Esophagus muscularis mucosa (tissue), 4 donors: Measurements from ENCODE around the gene SHPK.

Experiments used
- CTCF ChIP-seq, 3 experiments: fragments of 200-600 bp in 2 of 3; fragments of 450-650 bp in 1 of 3; sonication (generic) in 2 of 3; IDR thresholded peaks; one replicate each; pipeline ENCODE4 v1.5.1; 2017 to 2019; ENCODE audit warnings: antibody characterized with exemption in 3 of 3, mild to moderate bottlenecking in 2 of 3, moderate library complexity in 1 of 3
- EP300 ChIP-seq: sonication (generic); formaldehyde crosslinking; IDR thresholded peaks from one replicate; pipeline ENCODE4 v1.6.1; 2017; ENCODE audit warnings: antibody characterized with exemption
- POLR2A ChIP-seq: fragments of 450-650 bp; IDR thresholded peaks from one replicate; pipeline ENCODE4 v1.6.1; 2017; ENCODE audit warnings: antibody characterized with exemption, moderate library complexity, mild to moderate bottlenecking, low read depth
- POLR2AphosphoS5 ChIP-seq, 2 donors: sonication (generic); formaldehyde crosslinking; IDR thresholded peaks; one replicate each; pipeline ENCODE4 v1.6.1; 2017; ENCODE audit warnings: antibody characterized with exemption in 2 of 2

GRCh38 chr17:3572231-3572630 is 63.8 kb downstream of the SHPK start:
- TF ChIP-seq CTCF (IDR thresholded peaks at IDR 0.05) (no peak), POLR2A (no peak), EP300 (no peak), POLR2AphosphoS5 (IDR thresholded peaks at IDR 0.05) (no peak)
